ENCODE data around the gene PPIL6.
"Not testable (repeated sequence)": the region's sequence is repeated elsewhere in the genome, so short reads cannot be mapped to it uniquely, and the experiment has no call there.

Gene PPIL6

GRCh38 chr6:109393157-109393885 is 47.1 kb downstream of the PPIL6 start:
- DNase-seq, result no peak

GRCh38 chr6:109389650-109390274 is 50.7 kb downstream of the PPIL6 start:
- no peak for DNase-seq

- DNase-seq, result no peak
Observed at GRCh38 chr6:109388265-109388664, 52.2 kb downstream of the PPIL6 start.

GRCh38 chr6:109383438-109383940 is 56.9 kb downstream of the PPIL6 start:
- no peak for DNase-seq

GRCh38 chr6:109382576-109383437 is 57.6 kb downstream of the PPIL6 start:
- peak; percentile 90 for DNase-seq

GRCh38 chr6:109381747-109382575 is 58.5 kb downstream of the PPIL6 start, which contains the start of gene CD164:
Gene CD164, minus strand, starts transcription at chr6:109382467. Its CDS starts 89 bp downstream, at chr6:109382378.
- peak; percentile 94 for DNase-seq

- no peak for DNase-seq
Observed at GRCh38 chr6:109381061-109381746, 59.2 kb downstream of the PPIL6 start.

GRCh38 chr6:109379711-109380110 is 60.7 kb downstream of the PPIL6 start:
- DNase-seq, result no peak

- DNase-seq, result no peak
Observed at GRCh38 chr6:109377717-109378116, 62.7 kb downstream of the PPIL6 start.

- DNase-seq, result no peak
Observed at GRCh38 chr6:109374326-109374892, 66.0 kb downstream of the PPIL6 start.

- peak; percentile 27 for DNase-seq
Observed at GRCh38 chr6:109373762-109374161, 66.7 kb downstream of the PPIL6 start.

- no peak for DNase-seq
Observed at GRCh38 chr6:109373331-109373730, 67.1 kb downstream of the PPIL6 start.

GRCh38 chr6:109372130-109372529 is 68.3 kb downstream of the PPIL6 start:
- DNase-seq, result no peak

- no peak for DNase-seq
Observed at GRCh38 chr6:109370792-109371191, 69.6 kb downstream of the PPIL6 start.

- DNase-seq, result no peak
Observed at GRCh38 chr6:109370336-109370735, 70.1 kb downstream of the PPIL6 start.

- DNase-seq, result no peak
Observed at GRCh38 chr6:109369728-109370127, 70.7 kb downstream of the PPIL6 start.

- not testable (repeated sequence) for DNase-seq
Observed at GRCh38 chr6:109364382-109365078, 75.9 kb downstream of the PPIL6 start.

- DNase-seq, result no peak
Observed at GRCh38 chr6:109363753-109364152, 76.7 kb downstream of the PPIL6 start.

GRCh38 chr6:109362102-109362884 is 78.1 kb downstream of the PPIL6 start:
- DNase-seq, result no peak

- no peak for DNase-seq
Observed at GRCh38 chr6:109360791-109361190, 79.6 kb downstream of the PPIL6 start.
